Brain microvascular endothelial cell (primary cell): ENCODE results near the gene LIPG.

ENCODE experiments used
- DNase-seq: peaks from one replicate; pipeline ENCODE4 v3.0.0-alpha.2; 2020
- H3K27ac ChIP-seq: fragments of 250-450 bp; sonication (Bioruptor Pico); 2 replicates; pipeline ENCODE4 v1.5.1; 2020; ENCODE audit warnings: mild to moderate bottlenecking, moderate library complexity
- H3K27me3 ChIP-seq: fragments of 250-450 bp; sonication (Bioruptor Pico); replicated peaks from 2 replicates; pipeline ENCODE4 v1.5.1; 2020; ENCODE audit warnings: mild to moderate bottlenecking
- H3K36me3 ChIP-seq: fragments of 250-450 bp; sonication (Bioruptor Pico); replicated peaks from 2 replicates; pipeline ENCODE4 v1.5.1; 2020; ENCODE audit warnings: mild to moderate bottlenecking
- H3K4me3 ChIP-seq: 2 replicates; pipeline ENCODE4 v1.5.1; 2011; ENCODE audit warnings: low read depth, mild to moderate bottlenecking, control low read depth, low read length, moderate library complexity
- CTCF ChIP-seq: IDR thresholded peaks from 2 replicates; pipeline ENCODE4 v1.5.1; 2011; ENCODE audit warnings: low read depth, mild to moderate bottlenecking, moderate library complexity, low read length, control low read depth, inconsistent platforms; ENCODE audit errors: missing control alignments
- in situ Hi-C: cut with HindIII; loops from 2 replicates; pipeline ENCODE4 v1.10.0; 2017; ENCODE audit warnings: low sequenced_read_pairs, low pct_ligation_motif_present

Gene LIPG

GRCh38 chr18:49625021-49625691, 63.3 kb downstream of the LIPG start:
- in situ Hi-C loops: no loop called here
- Histone ChIP-seq H3K27me3 (peaks cover 2% of the 10 kb centered on the region), H3K27ac (no peak overlapping the region), H3K36me3 (no peaks in the 10 kb centered on the region), H3K4me3 (no peak overlapping the region)
- DNase-seq: no peak
- no peak for TF ChIP-seq CTCF

GRCh38 chr18:49626842-49627467, 65.1 kb downstream of the LIPG start:
- Histone ChIP-seq H3K27me3 (no peaks in the 10 kb centered on the region), H3K36me3 (no peaks in the 10 kb centered on the region), H3K27ac (no peak overlapping the region), H3K4me3 (no peak overlapping the region)
- no peak for TF ChIP-seq CTCF
- in situ Hi-C loops: no loop called here
- DNase-seq: no peak

- Histone ChIP-seq H3K27me3 (no peaks in the 10 kb centered on the region), H3K27ac (no peak overlapping the region), H3K36me3 (no peaks in the 10 kb centered on the region), H3K4me3 (no peak overlapping the region)
- in situ Hi-C loops: no loop called here
- no peak for TF ChIP-seq CTCF
- no peak for DNase-seq
These were observed 66.3 kb downstream of the LIPG start for GRCh38 chr18:49628119-49628518.

- Histone ChIP-seq H3K4me3 (no peak overlapping the region), H3K27me3 (no peaks in the 10 kb centered on the region), H3K27ac (no peak overlapping the region), H3K36me3 (no peaks in the 10 kb centered on the region)
- in situ Hi-C loops: no loop called here
- DNase-seq: no peak
- TF ChIP-seq CTCF: peak; percentile 43
These were observed 67.3 kb downstream of the LIPG start for GRCh38 chr18:49628881-49629795.

- no peaks in the 10 kb centered on the region for H3K36me3 ChIP-seq
- H3K27me3 ChIP-seq: no peaks in the 10 kb centered on the region
- in situ Hi-C loops: no loop called here
- DNase-seq: no peak
- no peak for TF ChIP-seq CTCF
- no peak overlapping the region for H3K4me3 ChIP-seq
- no peak overlapping the region for H3K27ac ChIP-seq
These were observed 68.4 kb downstream of the LIPG start for GRCh38 chr18:49630246-49630699.
